GM18517 (cell line): ENCODE measurements around the gene EIF5A.
A peak's percentile ranks its signal among the peaks of the same experiment; 100 is the strongest.

Experiments
- ATAC-seq: cut with Tn5 transposase; IDR thresholded peaks from one replicate; pipeline ENCODE4 v1.9.1; 2021; ENCODE audit warnings: mild to moderate bottlenecking, moderate library complexity; ENCODE audit not compliant: unreplicated experiment

The EIF5A gene

GRCh38 chr17:7306911-7307685 lies at the start of gene EIF5A:
TSS of gene EIF5A (plus strand) at chr17:7307628. CDS start at chr17:7309636, 2,008 bp downstream.
- peak; percentile 67 for ATAC-seq

- ATAC-seq = no peak
These were observed 48.5 kb upstream of the EIF5A start for GRCh38 chr17:7258731-7259554.

GRCh38 chr17:7259555-7259889 lies 47.9 kb upstream of the EIF5A start:
- ATAC-seq = no peak

- ATAC-seq = no peak
These were observed 47.3 kb upstream of the EIF5A start for GRCh38 chr17:7260151-7260550.

- ATAC-seq = no peak
These were observed 46.6 kb upstream of the EIF5A start for GRCh38 chr17:7260651-7261378.

GRCh38 chr17:7261379-7262191 lies 45.8 kb upstream of the EIF5A start:
- no peak for ATAC-seq

- ATAC-seq = no peak
These were observed 45.1 kb upstream of the EIF5A start, which contains the start of gene CLDN7 for GRCh38 chr17:7262192-7262934. TSS of gene CLDN7 (minus strand) at chr17:7262478. CDS start at chr17:7262043, 435 bp downstream.

GRCh38 chr17:7262935-7263800 lies 44.3 kb upstream of the EIF5A start:
- ATAC-seq = no peak

GRCh38 chr17:7263801-7264078 lies 43.7 kb upstream of the EIF5A start:
- no peak for ATAC-seq

- ATAC-seq = no peak
These were observed 40.6 kb upstream of the EIF5A start for GRCh38 chr17:7266784-7267183.

- ATAC-seq = no peak
These were observed 28.0 kb upstream of the EIF5A start for GRCh38 chr17:7279448-7279847.

GRCh38 chr17:7280519-7281073 lies 26.8 kb upstream of the EIF5A start:
- ATAC-seq = peak; percentile 70

- no peak for ATAC-seq
These were observed 26.1 kb upstream of the EIF5A start, which contains the start of gene SLC2A4 for GRCh38 chr17:7281074-7281952. TSS of gene SLC2A4 (plus strand) at chr17:7281718. CDS start at chr17:7281935, 217 bp downstream.

GRCh38 chr17:7281953-7282751 lies 25.3 kb upstream of the EIF5A start:
- no peak for ATAC-seq

GRCh38 chr17:7282752-7283321 lies 24.6 kb upstream of the EIF5A start:
- no peak for ATAC-seq

GRCh38 chr17:7283471-7284216 lies 23.8 kb upstream of the EIF5A start:
- no peak for ATAC-seq
